BJ (cell line): ENCODE data around the gene DDAH2. TPM values are rescaled to one million over a fixed set of nuclear protein-coding genes. Genes with fewer than 3 reads are reported as not detected.

ENCODE experiments used
- CTCF ChIA-PET: fragments of 350-600 bp; formaldehyde crosslinking; extraction: SDS; loops from one replicate; lab custom pipeline; 2021; ENCODE audit warnings: antibody characterized with exemption, inconsistent platforms; lab: Yijun Ruan, JAX
- POLR2A ChIA-PET: fragments of 300-600 bp; sonication (Branson Sonifier 250); formaldehyde crosslinking; extraction: SDS; loops from one replicate; lab custom pipeline; 2021; ENCODE audit warnings: antibody characterized with exemption; lab: Charles Lee
- DNase-seq: peaks from one replicate; pipeline ENCODE4 v3.0.0-alpha.2; 2011; ENCODE audit warnings: low read depth
- H3K27me3 ChIP-seq: 2 replicates; pipeline ENCODE4 v1.6.0; 2011; ENCODE audit warnings: low read length; ENCODE audit not compliant: control insufficient read depth, insufficient read depth
- H3K36me3 ChIP-seq: 2 replicates; pipeline ENCODE4 v1.5.1; 2011; ENCODE audit warnings: low read length; ENCODE audit not compliant: control insufficient read depth, insufficient read depth
- H3K4me3 ChIP-seq: 2 replicates; pipeline ENCODE4 v1.5.1; 2011; ENCODE audit warnings: low read depth, mild to moderate bottlenecking, control low read depth, low read length
- CTCF ChIP-seq: IDR thresholded peaks from 2 replicates; pipeline ENCODE4 v1.5.1; 2011; ENCODE audit warnings: low read depth, mild to moderate bottlenecking, control low read depth, inconsistent platforms, low read length, moderate library complexity; ENCODE audit not compliant: insufficient read depth
- polyA plus RNA-seq: library from polyadenylated mRNA; depleted of rRNA; stranded (reverse); fragments of >200 nt; gene quantifications from 2 replicates; pipeline ENCODE4 v1.2.3, GENCODE V29; 2011

Gene DDAH2
- polyA plus RNA-seq, 1 experiment = 69.5 TPM

DNA sequence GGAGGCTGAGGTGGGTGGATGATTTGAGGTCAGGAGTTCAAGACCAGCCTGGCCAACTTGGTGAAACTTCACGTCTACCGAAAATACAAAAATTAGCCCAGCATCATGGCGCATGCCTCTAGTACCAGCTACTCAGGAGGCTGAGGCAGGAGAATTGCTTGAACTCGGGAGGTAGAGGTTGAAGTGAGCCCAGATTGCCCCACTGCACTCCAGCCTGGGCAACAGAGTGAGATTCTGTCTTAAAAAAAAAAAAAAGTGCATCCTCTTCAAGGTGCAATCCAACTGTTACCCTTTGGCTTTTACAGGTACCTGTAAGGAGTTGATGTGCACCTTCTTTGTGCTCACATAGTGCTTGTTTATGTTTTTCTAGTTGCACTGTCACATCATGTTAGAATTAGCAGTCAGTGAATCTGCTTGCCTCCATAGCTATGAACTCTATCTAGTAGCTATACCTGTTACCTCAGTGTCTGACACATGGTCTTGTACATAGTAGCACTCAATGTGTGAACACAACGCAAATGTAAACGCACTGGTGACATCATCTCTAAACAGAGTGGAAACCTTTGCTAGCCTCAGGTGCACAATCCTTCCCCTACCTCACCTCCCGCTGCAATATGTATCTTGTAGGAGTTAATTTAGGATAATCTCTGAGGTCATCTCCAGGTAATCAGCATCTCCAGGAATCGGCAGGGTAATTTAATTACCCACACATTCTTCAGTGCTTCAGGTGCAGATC lies 20.4 kb upstream of the DDAH2 start:
- no peak for TF ChIP-seq CTCF
- ChIA-PET POLR2A (no interaction called here), CTCF (interaction anchor here (1.0 to 1.3 kb wide), 2 partner anchors 20 to 24 kb away, joined by 3 to 4 read pairs; no protein-coding TSS in a partner anchor)
- H3K4me3 ChIP-seq = no peak overlapping the region
- H3K27me3 ChIP-seq = no peaks in the 10 kb centered on the region
- DNase-seq = no peak
- H3K36me3 ChIP-seq = no peaks in the 10 kb centered on the region

- no peaks in the 10 kb centered on the region for H3K36me3 ChIP-seq
- CTCF ChIA-PET = no interaction called here
- POLR2A ChIA-PET = no interaction called here
- no peak for TF ChIP-seq CTCF
- H3K27me3 ChIP-seq = no peaks in the 10 kb centered on the region
- no peak for DNase-seq
- H3K4me3 ChIP-seq = no peak overlapping the region
These were observed 15.3 kb upstream of the DDAH2 start for GRCh38 chr6:31744422-31744821.

GRCh38 chr6:31742894-31743293 lies 13.8 kb upstream of the DDAH2 start:
- no peak for DNase-seq
- Histone ChIP-seq H3K27me3 (no peaks in the 10 kb centered on the region), H3K36me3 (no peaks in the 10 kb centered on the region), H3K4me3 (no peak overlapping the region)
- POLR2A ChIA-PET = no interaction called here
- TF ChIP-seq CTCF = no peak
- CTCF ChIA-PET = no interaction called here

- no peaks in the 10 kb centered on the region for H3K36me3 ChIP-seq
- CTCF ChIA-PET = no interaction called here
- no peak overlapping the region for H3K4me3 ChIP-seq
- POLR2A ChIA-PET = no interaction called here
- no peak for DNase-seq
- no peak for TF ChIP-seq CTCF
- H3K27me3 ChIP-seq = no peaks in the 10 kb centered on the region
These were observed 12.7 kb upstream of the DDAH2 start for GRCh38 chr6:31741815-31742214.

DNA sequence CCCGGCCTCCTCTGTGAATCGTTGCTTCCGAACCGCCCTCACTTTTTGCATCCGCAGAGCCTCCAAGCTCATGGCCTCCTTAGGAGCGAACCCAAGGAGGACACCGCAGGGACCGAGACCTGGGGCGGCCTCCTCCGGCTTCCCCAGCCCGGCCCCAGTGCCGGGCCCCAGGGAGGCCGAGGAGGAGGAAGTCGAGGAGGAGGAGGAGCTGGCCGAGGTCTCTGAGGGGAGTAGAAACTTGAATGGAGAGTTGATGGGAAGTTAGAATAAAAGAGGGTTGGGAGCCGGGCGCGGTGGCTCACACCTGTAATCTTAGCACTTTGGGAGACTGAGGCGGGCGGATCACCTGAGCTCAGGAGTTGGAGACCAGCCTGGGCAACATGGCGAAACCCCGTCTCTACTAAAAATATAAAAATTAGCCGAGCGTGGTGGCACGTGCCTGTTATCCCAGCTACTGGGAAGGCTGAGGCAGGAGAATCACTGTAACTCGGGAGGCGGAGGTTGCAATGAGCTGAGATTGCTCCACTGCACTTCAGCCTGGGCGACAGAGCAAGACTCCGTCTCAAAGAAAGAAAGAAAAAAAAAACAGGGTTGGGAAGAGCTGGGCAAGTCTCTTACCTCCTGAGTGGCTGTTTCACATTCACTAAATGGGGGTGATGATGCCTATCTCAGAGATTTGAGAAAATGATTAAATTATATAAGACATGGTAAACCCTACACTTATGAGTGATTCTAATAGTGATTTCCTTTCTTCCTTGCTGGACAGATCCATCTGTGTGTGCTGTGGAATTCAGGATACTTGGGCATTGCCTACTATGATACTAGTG lies 11.5 kb upstream of the DDAH2 start:
- Histone ChIP-seq H3K4me3 (peak overlapping the region; percentile 75), H3K36me3 (no peaks in the 10 kb centered on the region), H3K27me3 (no peaks in the 10 kb centered on the region)
- POLR2A ChIA-PET = interaction anchor here (0.6 to 1.3 kb wide), 4 partner anchors 86 to 1237 kb away, joined by 3 to 6 read pairs (median 4); partner anchors contain the start of gene HSPA1B
- TF ChIP-seq CTCF = no peak
- CTCF ChIA-PET = interaction anchor here (1.1 to 6.5 kb wide), 4 partner anchors 11 to 90 kb away, joined by 3 to 35 read pairs (median 4); partner anchors contain the start of gene DDAH2
- no peak for DNase-seq
